ENCODE data around the gene MARCKS. TPM values are rescaled to one million over a fixed set of nuclear protein-coding genes. Genes with fewer than 3 reads are reported as not detected.

MARCKS gene
- total and polyA plus RNA-seq, 10 of the 15 experiments (the other 5 are each of a cell fraction or from before 2014, with no cell fraction given), result 29.0 to 164 (median 74.5) TPM

- TF ChIP-seq EZH2 (IDR thresholded peaks at IDR 0.05; ENCODE audit: borderline replicate concordance, control insufficient read depth, low read depth, low read length) (no peak), CHD2 (IDR thresholded peaks at IDR 0.05; ENCODE audit: borderline replicate concordance, low read depth, low read length) (0 out of 2 replicates have a peak, but pooled peaks have one; percentile 25), BMI1 (IDR thresholded peaks at IDR 0.05; ENCODE audit: borderline replicate concordance) (no peak), NRF1 (conservative IDR thresholded peaks at IDR 0.05; ENCODE audit: low read depth, low read length) (no peak), NBN (IDR thresholded peaks at IDR 0.05) (peak; percentile 36; the same call in 1 of the 2 replicates), FOXM1 (IDR thresholded peaks at IDR 0.05; ENCODE audit: low read depth, low read length) (peak; percentile 89), BHLHE40 (IDR thresholded peaks at IDR 0.05; ENCODE audit: borderline replicate concordance in 1 of 2, low read depth in 2 of 2, low read length in 1 of 2) (peak; percentile 90), MAX (IDR thresholded peaks at IDR 0.05; ENCODE audit: low read depth, low read length) (peak; percentile 40; the same call in 1 of the 2 replicates), ZNF622 (IDR thresholded peaks at IDR 0.05) (no peak), SMAD5 (IDR thresholded peaks at IDR 0.05; ENCODE audit: low read depth) (peak; percentile 97), GABPA (IDR thresholded peaks at IDR 0.05; ENCODE audit: low read depth) (no peak), SMAD1 (IDR thresholded peaks at IDR 0.05; ENCODE audit: low read depth, partially characterized antibody) (peak; percentile 94), CREB1 (IDR thresholded peaks at IDR 0.05; ENCODE audit: low read depth) (peak; percentile 37; the same call in 1 of the 2 replicates), RFX5 (IDR thresholded peaks at IDR 0.05; ENCODE audit: low read depth, low read length) (no peak), JUNB (IDR thresholded peaks at IDR 0.05) (no peak), ELK1 (IDR thresholded peaks at IDR 0.05; ENCODE audit: low read depth, low read length) (0 out of 2 replicates have a peak, but pooled peaks have one; percentile 2), KLF5 (IDR thresholded peaks at IDR 0.05; ENCODE audit: partially characterized antibody) (peak; percentile 97), CBX5 (IDR thresholded peaks at IDR 0.05; ENCODE audit: low read depth) (peak; percentile 82)
Observed at GRCh38 chr6:113858480-113859348, 1.6 kb downstream of the MARCKS start (continued).
